Activated CD4-positive, alpha-beta T cell treated with anti-CD3 and anti-CD28 coated beads, Interleukin-2, amount 10 ng/mL, durations not matched to agents 7 days and 5 days (primary cell): ENCODE results near the gene TSEN34. TPM values are rescaled to one million over a fixed set of nuclear protein-coding genes. Genes with fewer than 3 reads are reported as not detected.
"Not testable (repeated sequence)": the region's sequence is repeated elsewhere in the genome, so short reads cannot be mapped to it uniquely, and the experiment has no call there.

Source experiments
- CTCF ChIA-PET: fragments of 350-600 bp; sonication (Branson Sonifier 250); formaldehyde crosslinking; loops from one replicate; lab custom pipeline; 2021; ENCODE audit warnings: antibody characterized with exemption; lab: Charles Lee
- POLR2A ChIA-PET: fragments of 350-600 bp; sonication (Branson Sonifier 250); formaldehyde crosslinking; loops from one replicate; lab custom pipeline; 2021; ENCODE audit warnings: antibody characterized with exemption; lab: Charles Lee
- DNase-seq: peaks from one replicate; pipeline ENCODE4 v3.0.0-alpha.2; 2020
- H3K27ac Mint-ChIP-seq: one replicate; pipeline ENCODE4 v1.8.0; 2021; ENCODE audit warnings: mild to moderate bottlenecking, moderate library complexity, mixed read lengths
- H3K27me3 Mint-ChIP-seq: one replicate; pipeline ENCODE4 v1.8.0; 2021; ENCODE audit warnings: mixed read lengths
- H3K36me3 Mint-ChIP-seq: one replicate; pipeline ENCODE4 v1.8.0; 2021; ENCODE audit warnings: low read depth, mixed read lengths
- H3K4me1 Mint-ChIP-seq: one replicate; pipeline ENCODE4 v1.8.0; 2021; ENCODE audit warnings: mixed read lengths
- H3K4me3 Mint-ChIP-seq: one replicate; pipeline ENCODE4 v1.8.0; 2021; ENCODE audit warnings: mild to moderate bottlenecking, moderate library complexity, mixed read lengths
- H3K9me3 Mint-ChIP-seq: one replicate; pipeline ENCODE4 v1.8.0; 2021; ENCODE audit warnings: mixed read lengths
- total RNA-seq, 2 experiments: library from RNA; stranded (reverse); gene quantifications; one replicate each; pipeline ENCODE4 v1.2.3, GENCODE V29; 2021

The TSEN34 gene
- total RNA-seq, 2 experiments from 2014 or later, result 7.9 to 10.2 TPM

GRCh38 chr19:54242234-54242633, 51.1 kb downstream of the TSEN34 start:
- H3K4me1 Mint-ChIP-seq, CTCF ChIA-PET, H3K27me3 Mint-ChIP-seq, DNase-seq, H3K36me3 Mint-ChIP-seq, POLR2A ChIA-PET, H3K4me3 Mint-ChIP-seq, H3K27ac Mint-ChIP-seq, H3K9me3 Mint-ChIP-seq: not testable (repeated sequence)

- POLR2A ChIA-PET, H3K4me3 Mint-ChIP-seq, H3K9me3 Mint-ChIP-seq, H3K27me3 Mint-ChIP-seq, DNase-seq, H3K4me1 Mint-ChIP-seq, H3K36me3 Mint-ChIP-seq, H3K27ac Mint-ChIP-seq, CTCF ChIA-PET: not testable (repeated sequence)
These were observed 51.5 kb downstream of the TSEN34 start, which contains the start of gene LILRA6 for GRCh38 chr19:54242646-54243045. TSS of gene LILRA6 (minus strand) at chr19:54242790.

- H3K27ac Mint-ChIP-seq, H3K9me3 Mint-ChIP-seq, DNase-seq, H3K36me3 Mint-ChIP-seq, H3K27me3 Mint-ChIP-seq, POLR2A ChIA-PET, H3K4me3 Mint-ChIP-seq: not testable (repeated sequence)
- CTCF ChIA-PET, result interaction anchor here (0.7 kb wide), 1 partner anchor 22 kb away, joined by 3 read pairs; no protein-coding TSS in a partner anchor
- H3K4me1 Mint-ChIP-seq, result peaks cover 15% of the 10 kb centered on the region
These were observed 52.7 kb downstream of the TSEN34 start for GRCh38 chr19:54243809-54244208.

Other genes with a start within 250 kb of the TSEN34 start
- gene CACNG8, start 228.4 kb upstream of the TSEN34 start, total RNA-seq, result not detected
- gene CACNG6, start 199.7 kb upstream of the TSEN34 start, total RNA-seq, result not detected
- not detected for gene VSTM1, start 127.4 kb upstream of the TSEN34 start, total RNA-seq
- not detected for gene TARM1, start 109.9 kb upstream of the TSEN34 start, total RNA-seq
- under 1 TPM; 0.15 to 0.32 TPM for gene OSCAR, start 90.5 kb upstream of the TSEN34 start, total RNA-seq
- 100 to 1,000 TPM; 128 to 148 TPM for gene NDUFA3, start 88.5 kb upstream of the TSEN34 start, total RNA-seq
- 10 to 100 TPM; 39.5 to 42.4 TPM for gene TFPT, start 75.7 kb upstream of the TSEN34 start, total RNA-seq
- gene PRPF31, start 75.6 kb upstream of the TSEN34 start, total RNA-seq, result 10 to 100 TPM; 74.1 to 83.8 TPM
- gene CNOT3, start 53.5 kb upstream of the TSEN34 start, total RNA-seq, result 10 to 100 TPM; 63.7 to 64.8 TPM
- gene LENG1, start 31.6 kb upstream of the TSEN34 start, total RNA-seq, result 1 to 10 TPM; 7.6 to 9.1 TPM
- gene TMC4, start 18.1 kb upstream of the TSEN34 start, total RNA-seq, result 1 to 10 TPM; 4.6 to 4.9 TPM
- 10 to 100 TPM; 56.0 to 61.0 TPM for gene MBOAT7, start 1.7 kb upstream of the TSEN34 start, total RNA-seq
- gene RPS9, start 9.6 kb downstream of the TSEN34 start, total RNA-seq, result 1,000 to 10,000 TPM; 1,257 to 1,351 TPM
- gene LILRB3, start 31.7 kb downstream of the TSEN34 start, total RNA-seq, result 1 to 10 TPM in 1 of 2 experiments, under 1 TPM in 1; 0.62 to 2.0 TPM
- gene LILRA6, start 51.5 kb downstream of the TSEN34 start, total RNA-seq, result under 1 TPM; 0.37 to 0.45 TPM
- not detected for gene LILRB5, start 66.0 kb downstream of the TSEN34 start, total RNA-seq
- gene LILRB2, start 89.8 kb downstream of the TSEN34 start, total RNA-seq, result not detected
- gene LILRA5, start 121.9 kb downstream of the TSEN34 start, total RNA-seq, result not detected
- not detected for gene LILRA4, start 147.9 kb downstream of the TSEN34 start, total RNA-seq
- gene LAIR1, start 173.6 kb downstream of the TSEN34 start, total RNA-seq, result 10 to 100 TPM; 54.0 to 59.3 TPM
- gene TTYH1, start 224.2 kb downstream of the TSEN34 start, total RNA-seq, result 1 to 10 TPM in 1 of 2 experiments, under 1 TPM in 1; 0.72 to 1.2 TPM